Measurements from ENCODE around the gene PLA2G2F. TPM values are rescaled to one million over a fixed set of nuclear protein-coding genes. Genes with fewer than 3 reads are reported as not detected.

Gene PLA2G2F
- total and polyA plus RNA-seq, 2 experiments from 2014 or later: not detected

DNA sequence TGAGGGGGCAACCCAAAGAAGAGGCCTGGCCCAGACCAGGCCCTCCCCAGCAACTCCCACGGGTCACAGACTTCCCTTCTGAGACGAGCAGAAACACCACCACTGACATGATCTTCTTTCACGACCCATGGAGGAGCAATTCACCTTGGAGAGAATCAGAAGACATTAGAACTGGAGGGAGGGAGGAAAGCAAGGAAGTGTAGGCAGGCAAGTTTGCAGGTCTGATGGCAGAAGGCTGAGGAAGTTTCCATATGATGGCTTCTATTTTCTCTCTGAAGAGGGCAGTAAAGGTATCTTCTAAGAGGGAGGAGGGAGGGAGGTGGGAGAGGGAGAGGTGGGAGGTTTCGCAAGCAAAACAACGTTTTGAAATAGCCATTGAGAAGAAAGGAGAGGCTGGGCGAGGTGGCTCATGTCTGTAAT, 45.4 kb downstream of the PLA2G2F start:
- Histone ChIP-seq H4K20me1 (ENCODE audit: insufficient read depth, poor library complexity, severe bottlenecking) (no peaks in the 10 kb centered on the region), H3K4me2 (no peak overlapping the region), H3K4me1 (ENCODE audit: insufficient read depth) (peaks cover 7% of the 10 kb centered on the region), H2AFZ (no peak overlapping the region), H3K9me3 (ENCODE audit: low read depth) (no peaks in the 10 kb centered on the region), H3K9me2 (replicated peaks; ENCODE audit: insufficient read depth) (no peaks in the 10 kb centered on the region), H3K4me3 (no peak overlapping the region), H3K79me2 (no peaks in the 10 kb centered on the region), H3K36me3 (replicated peaks; ENCODE audit: insufficient read depth, low read depth) (no peaks in the 10 kb centered on the region), H3K27ac (peak overlapping the region; percentile 12), H3K27me3 (no peaks in the 10 kb centered on the region)
- WGBS (ENCODE audit: low lambda C conversion rate, missing lambda C conversion rate): 64% methylated on average over 6 of the region's 6 CpGs
- peak; percentile 28 for DNase-seq (ENCODE audit: low spot score)
- TF ChIP-seq, protein P1, sequence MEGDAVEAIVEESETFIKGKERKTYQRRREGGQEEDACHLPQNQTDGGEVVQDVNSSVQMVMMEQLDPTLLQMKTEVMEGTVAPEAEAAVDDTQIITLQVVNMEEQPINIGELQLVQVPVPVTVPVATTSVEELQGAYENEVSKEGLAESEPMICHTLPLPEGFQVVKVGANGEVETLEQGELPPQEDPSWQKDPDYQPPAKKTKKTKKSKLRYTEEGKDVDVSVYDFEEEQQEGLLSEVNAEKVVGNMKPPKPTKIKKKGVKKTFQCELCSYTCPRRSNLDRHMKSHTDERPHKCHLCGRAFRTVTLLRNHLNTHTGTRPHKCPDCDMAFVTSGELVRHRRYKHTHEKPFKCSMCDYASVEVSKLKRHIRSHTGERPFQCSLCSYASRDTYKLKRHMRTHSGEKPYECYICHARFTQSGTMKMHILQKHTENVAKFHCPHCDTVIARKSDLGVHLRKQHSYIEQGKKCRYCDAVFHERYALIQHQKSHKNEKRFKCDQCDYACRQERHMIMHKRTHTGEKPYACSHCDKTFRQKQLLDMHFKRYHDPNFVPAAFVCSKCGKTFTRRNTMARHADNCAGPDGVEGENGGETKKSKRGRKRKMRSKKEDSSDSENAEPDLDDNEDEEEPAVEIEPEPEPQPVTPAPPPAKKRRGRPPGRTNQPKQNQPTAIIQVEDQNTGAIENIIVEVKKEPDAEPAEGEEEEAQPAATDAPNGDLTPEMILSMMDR (IDR thresholded peaks at IDR 0.05; ENCODE audit: poor library complexity): no peak
- TF ChIP-seq EZH2 (IDR thresholded peaks at IDR 0.05; ENCODE audit: borderline replicate concordance) (no peak), EZH2phosphoT487 (IDR thresholded peaks at IDR 0.05; ENCODE audit: low read depth, severe bottlenecking, unreplicated experiment) (no peak)

GRCh38 chr1:20184997-20185833, 46.1 kb downstream of the PLA2G2F start:
- Histone ChIP-seq H3K79me2 (no peaks in the 10 kb centered on the region), H3K4me2 (peak overlapping the region; percentile 99), H4K20me1 (ENCODE audit: insufficient read depth, poor library complexity, severe bottlenecking) (no peaks in the 10 kb centered on the region), H3K4me1 (ENCODE audit: insufficient read depth) (peaks cover 7% of the 10 kb centered on the region), H3K4me3 (peak overlapping the region; percentile 21), H3K9me2 (replicated peaks; ENCODE audit: insufficient read depth) (no peaks in the 10 kb centered on the region), H2AFZ (peak overlapping the region; percentile 84), H3K36me3 (replicated peaks; ENCODE audit: insufficient read depth, low read depth) (no peaks in the 10 kb centered on the region), H3K9me3 (ENCODE audit: low read depth) (no peaks in the 10 kb centered on the region), H3K27ac (no peak overlapping the region), H3K27me3 (no peaks in the 10 kb centered on the region)
- TF ChIP-seq, protein P1 (IDR thresholded peaks at IDR 0.05; ENCODE audit: poor library complexity): no peak
- no peak for TF ChIP-seq EZH2 (IDR thresholded peaks at IDR 0.05; ENCODE audit: borderline replicate concordance)
- no peak for TF ChIP-seq EZH2phosphoT487 (IDR thresholded peaks at IDR 0.05; ENCODE audit: low read depth, severe bottlenecking, unreplicated experiment)
- 63% methylated on average over 17 of the region's 17 CpGs for WGBS (ENCODE audit: low lambda C conversion rate, missing lambda C conversion rate)
- DNase-seq (ENCODE audit: low spot score): no peak

GRCh38 chr1:20185834-20186782, 47.0 kb downstream of the PLA2G2F start, which contains the start of the genes PLA2G2C and UBXN10:
PLA2G2C (minus strand) TSS chr1:20186518; CDS start chr1:20177363, 9,155 bp downstream.
UBXN10 (plus strand) TSS chr1:20186096; CDS start chr1:20190562, 4,466 bp downstream.
- Histone ChIP-seq H3K27ac (peak within 1 kb of the TSS; percentile 43), H3K79me2 (no peaks in the 10 kb centered on the region), H4K20me1 (ENCODE audit: insufficient read depth, poor library complexity, severe bottlenecking) (no peaks in the 10 kb centered on the region), H3K9me3 (ENCODE audit: low read depth) (no peaks in the 10 kb centered on the region), H2AFZ (peak within 1 kb of the TSS; percentile 84), H3K9me2 (replicated peaks; ENCODE audit: insufficient read depth) (no peaks in the 10 kb centered on the region), H3K27me3 (no peaks in the 10 kb centered on the region), H3K4me1 (ENCODE audit: insufficient read depth) (peaks cover 7% of the 10 kb centered on the region), H3K36me3 (replicated peaks; ENCODE audit: insufficient read depth, low read depth) (no peaks in the 10 kb centered on the region), H3K4me3 (peak within 1 kb of the TSS; percentile 21), H3K4me2 (peak within 1 kb of the TSS; percentile 99)
- peak; percentile 65 for DNase-seq (ENCODE audit: low spot score)
- TF ChIP-seq EZH2phosphoT487 (IDR thresholded peaks at IDR 0.05; ENCODE audit: low read depth, severe bottlenecking, unreplicated experiment) (no peak), EZH2 (IDR thresholded peaks at IDR 0.05; ENCODE audit: borderline replicate concordance) (peak; percentile 45)
- TF ChIP-seq, protein P1 (IDR thresholded peaks at IDR 0.05; ENCODE audit: poor library complexity): no peak
- 3% methylated on average over 31 of the region's 52 CpGs for WGBS (ENCODE audit: low lambda C conversion rate, missing lambda C conversion rate)

All from hepatocyte (in vitro differentiated cells).